Lower lobe of right lung (tissue), 2 donors: ENCODE data around the gene OSR1. TPM values are rescaled to one million over a fixed set of nuclear protein-coding genes. Genes with fewer than 3 reads are reported as not detected.

Source experiments
- ATAC-seq, 2 donors: fragments of 200-7000 bp; cut with Tn5 transposase; one replicate each; pipeline ENCODE4 v1.9.1; 2020 to 2022; ENCODE audit warnings: mild to moderate bottlenecking in 2 of 2, moderate library complexity in 2 of 2
- DNase-seq: peaks from one replicate; pipeline ENCODE4 v3.0.0-alpha.2; 2020
- H3K27ac ChIP-seq: fragments of 200-600 bp; one replicate; pipeline ENCODE4 v1.8.0; 2022
- H3K27me3 ChIP-seq: fragments of 200-600 bp; one replicate; pipeline ENCODE4 v1.8.0; 2022; ENCODE audit warnings: low read depth
- H3K36me3 ChIP-seq: fragments of 200-600 bp; one replicate; pipeline ENCODE4 v1.8.0; 2022; ENCODE audit warnings: mild to moderate bottlenecking
- H3K4me1 ChIP-seq: fragments of 200-600 bp; one replicate; pipeline ENCODE4 v1.8.0; 2022
- H3K4me3 ChIP-seq: fragments of 200-600 bp; one replicate; pipeline ENCODE4 v1.8.0; 2022; ENCODE audit warnings: mild to moderate bottlenecking
- H3K9me3 ChIP-seq: fragments of 200-600 bp; one replicate; pipeline ENCODE4 v1.8.0; 2022
- intact Hi-C: fragments of 100-400 bp; cut with DNase I; formaldehyde crosslinking; loops from one replicate; pipeline ENCODE4 v1.11.0; 2022
- total RNA-seq: library from RNA; stranded (reverse); fragmentation: NEBNext Ultra II Directional; extraction: Animal tissue kit (Norgen Biotek cat#: 25700); gene quantifications from one replicate; pipeline ENCODE4 v1.2.1, GENCODE V29; 2021
- TF ChIP-seq, protein P1 (sequence below): fragments of 200-600 bp; IDR thresholded peaks from one replicate; pipeline ENCODE4 v1.8.0; 2022; ENCODE audit warnings: antibody characterized with exemption, mild to moderate bottlenecking
- donor health status: DM: no; HTN: yes; CAD: no; lungs with severe emphysema.

OSR1 gene
- total RNA-seq, 1 donor from 2014 or later = 15.5 TPM

DNA sequence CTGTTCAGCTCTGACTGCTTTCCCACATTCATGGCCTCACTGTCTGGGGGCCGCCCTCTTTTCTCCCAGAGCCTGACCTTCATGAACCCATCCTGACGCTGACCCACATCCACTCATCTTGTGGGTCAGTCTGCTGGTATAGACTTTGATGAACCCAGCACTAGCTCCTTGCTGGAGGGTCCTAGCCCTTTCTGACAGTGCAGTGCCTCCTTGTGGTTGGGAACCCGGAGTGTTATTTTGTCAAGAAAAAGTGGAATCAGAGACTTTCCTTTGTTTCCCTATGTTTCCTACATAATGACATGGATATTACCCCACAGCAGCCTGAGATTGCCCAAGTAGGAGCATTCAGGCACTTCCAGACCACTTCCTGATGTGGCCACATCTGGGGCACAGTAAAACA lies 19.3 kb upstream of the OSR1 start:
- DNase-seq (no peak), ATAC-seq (no peak)
- H3K36me3 ChIP-seq = no peaks in the 10 kb centered on the region
- H3K4me1 ChIP-seq = no peaks in the 10 kb centered on the region
- no peak overlapping the region for H3K27ac ChIP-seq
- TF ChIP-seq, protein P1, sequence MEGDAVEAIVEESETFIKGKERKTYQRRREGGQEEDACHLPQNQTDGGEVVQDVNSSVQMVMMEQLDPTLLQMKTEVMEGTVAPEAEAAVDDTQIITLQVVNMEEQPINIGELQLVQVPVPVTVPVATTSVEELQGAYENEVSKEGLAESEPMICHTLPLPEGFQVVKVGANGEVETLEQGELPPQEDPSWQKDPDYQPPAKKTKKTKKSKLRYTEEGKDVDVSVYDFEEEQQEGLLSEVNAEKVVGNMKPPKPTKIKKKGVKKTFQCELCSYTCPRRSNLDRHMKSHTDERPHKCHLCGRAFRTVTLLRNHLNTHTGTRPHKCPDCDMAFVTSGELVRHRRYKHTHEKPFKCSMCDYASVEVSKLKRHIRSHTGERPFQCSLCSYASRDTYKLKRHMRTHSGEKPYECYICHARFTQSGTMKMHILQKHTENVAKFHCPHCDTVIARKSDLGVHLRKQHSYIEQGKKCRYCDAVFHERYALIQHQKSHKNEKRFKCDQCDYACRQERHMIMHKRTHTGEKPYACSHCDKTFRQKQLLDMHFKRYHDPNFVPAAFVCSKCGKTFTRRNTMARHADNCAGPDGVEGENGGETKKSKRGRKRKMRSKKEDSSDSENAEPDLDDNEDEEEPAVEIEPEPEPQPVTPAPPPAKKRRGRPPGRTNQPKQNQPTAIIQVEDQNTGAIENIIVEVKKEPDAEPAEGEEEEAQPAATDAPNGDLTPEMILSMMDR = peak; percentile 6
- no peak overlapping the region for H3K4me3 ChIP-seq
- no peaks in the 10 kb centered on the region for H3K9me3 ChIP-seq
- intact Hi-C loops = no loop called here
- no peaks in the 10 kb centered on the region for H3K27me3 ChIP-seq

DNA sequence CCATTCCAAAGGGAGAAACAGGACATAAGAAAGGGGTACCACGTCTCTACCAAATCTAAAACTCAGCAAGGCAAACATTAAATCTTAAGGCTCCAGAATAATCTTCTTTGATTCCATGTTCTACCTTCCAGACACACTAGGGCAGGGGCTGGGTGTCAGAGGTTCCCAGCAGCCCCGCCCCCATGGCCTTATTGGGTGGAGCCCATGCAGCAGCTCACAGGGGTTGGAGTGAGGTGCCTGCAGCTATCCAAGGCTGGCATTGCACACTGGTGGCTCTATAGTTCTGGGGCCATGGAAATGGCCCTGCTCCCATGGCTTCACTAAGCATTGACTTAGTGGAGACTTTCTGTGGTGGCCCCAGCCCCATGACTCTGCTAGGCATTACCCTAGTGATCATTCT lies 14.9 kb upstream of the OSR1 start:
- Histone ChIP-seq H3K4me3 (no peak overlapping the region), H3K9me3 (no peaks in the 10 kb centered on the region), H3K27me3 (peaks cover 9% of the 10 kb centered on the region), H3K4me1 (no peaks in the 10 kb centered on the region), H3K27ac (no peak overlapping the region), H3K36me3 (no peaks in the 10 kb centered on the region)
- TF ChIP-seq, protein P1 = no peak
- ATAC-seq (no peak), DNase-seq (no peak)
- intact Hi-C loops = no loop called here

DNA sequence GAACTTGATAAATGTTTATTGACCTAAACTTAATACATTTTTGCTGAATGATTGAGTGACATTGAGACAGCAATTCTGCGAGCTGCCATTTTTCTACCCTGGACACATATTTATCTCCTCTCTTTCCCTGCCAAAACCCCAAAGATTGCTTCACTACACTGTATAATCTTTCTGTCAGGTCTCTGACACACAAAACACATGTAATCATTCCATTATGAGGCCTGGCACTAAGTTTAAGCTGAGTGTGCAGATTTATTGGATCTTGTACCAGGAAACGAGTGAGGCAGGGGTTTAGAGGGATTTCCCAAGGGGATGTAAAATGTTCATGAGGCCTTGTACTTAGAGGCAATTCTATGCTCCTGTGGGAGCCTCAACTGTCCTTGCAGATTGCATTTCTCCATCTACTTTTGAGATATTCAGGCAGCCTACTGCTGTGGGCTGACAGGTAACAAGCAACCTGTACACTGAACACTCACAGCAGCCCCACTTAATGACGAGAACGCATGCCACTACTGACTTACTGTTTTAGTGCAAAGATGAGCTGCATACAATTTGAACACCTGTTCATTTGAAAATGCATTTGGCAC lies 13.7 kb upstream of the OSR1 start:
- no peak for ATAC-seq
- TF ChIP-seq, protein P1 = no peak
- Histone ChIP-seq H3K27me3 (peaks cover 10% of the 10 kb centered on the region), H3K4me1 (no peaks in the 10 kb centered on the region), H3K36me3 (no peaks in the 10 kb centered on the region), H3K9me3 (no peaks in the 10 kb centered on the region), H3K27ac (no peak overlapping the region), H3K4me3 (no peak overlapping the region)
- no peak for DNase-seq
- intact Hi-C loops = no loop called here

DNA sequence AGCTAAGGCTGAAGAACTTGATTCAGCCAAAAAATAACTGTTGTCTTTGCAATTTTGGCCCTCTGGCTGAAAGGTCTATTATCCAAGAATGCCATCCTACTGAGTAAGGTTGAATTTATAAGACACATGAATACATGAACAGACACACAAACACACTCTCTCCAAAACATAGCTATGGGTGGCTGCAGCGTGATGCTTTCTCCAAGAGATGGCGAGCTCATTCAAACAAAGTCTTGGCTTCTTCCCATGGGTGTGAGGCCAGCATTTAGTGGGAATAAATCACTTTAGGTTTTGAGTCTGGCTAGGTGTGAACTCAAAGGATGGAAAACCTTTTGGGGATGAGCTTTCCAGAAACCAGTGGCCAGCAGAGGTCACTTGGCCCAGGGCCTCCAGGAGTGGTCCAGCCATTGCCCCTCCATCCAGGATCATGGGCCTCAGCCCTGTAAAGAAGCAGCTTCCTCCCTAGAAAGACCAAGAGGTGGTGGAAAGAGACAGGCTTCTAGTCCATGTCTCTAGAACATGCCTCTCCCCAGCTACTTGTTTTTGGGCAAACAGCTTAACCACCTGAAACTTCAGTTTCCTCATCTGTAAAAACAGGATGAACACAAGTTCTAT lies 11.0 kb upstream of the OSR1 start:
- intact Hi-C loops = loop anchor here (10.0 kb wide), 1 partner anchor 625 kb away; no protein-coding TSS in a partner anchor
- Histone ChIP-seq H3K36me3 (no peaks in the 10 kb centered on the region), H3K4me1 (no peaks in the 10 kb centered on the region), H3K9me3 (no peaks in the 10 kb centered on the region), H3K4me3 (no peak overlapping the region), H3K27me3 (peaks cover 10% of the 10 kb centered on the region), H3K27ac (no peak overlapping the region)
- TF ChIP-seq, protein P1 = no peak
- ATAC-seq = no peak
- DNase-seq = no peak

DNA sequence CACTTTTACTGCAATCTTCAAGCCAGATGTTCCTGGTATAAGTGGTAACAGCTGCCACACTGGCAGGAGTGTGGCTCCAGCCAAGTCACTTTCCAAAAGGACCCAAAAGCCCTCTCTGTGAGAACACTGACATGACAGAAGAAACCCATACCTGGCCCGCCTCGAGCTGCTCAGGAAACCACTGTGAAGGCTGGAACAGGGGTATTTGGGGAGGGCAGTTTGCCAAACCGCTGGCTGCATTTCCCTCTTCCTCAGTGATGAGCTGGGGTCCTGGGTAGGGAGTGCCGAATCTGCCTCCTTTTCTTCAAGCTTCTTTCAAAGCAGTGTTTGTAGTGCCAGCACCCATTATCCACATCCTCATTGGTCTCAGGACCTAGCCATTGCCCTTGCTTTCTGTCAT lies 10.3 kb upstream of the OSR1 start:
- Histone ChIP-seq H3K4me3 (no peak overlapping the region), H3K36me3 (no peaks in the 10 kb centered on the region), H3K9me3 (no peaks in the 10 kb centered on the region), H3K27me3 (peaks cover 10% of the 10 kb centered on the region), H3K4me1 (no peaks in the 10 kb centered on the region), H3K27ac (no peak overlapping the region)
- TF ChIP-seq, protein P1 = no peak
- no peak for ATAC-seq
- intact Hi-C loops = loop anchor here (10.0 kb wide), 1 partner anchor 624 kb away; no protein-coding TSS in a partner anchor
- DNase-seq = no peak
